Fibroblast of the aortic adventitia (primary cell): ENCODE measurements around the gene SLC35E2B. TPM values are rescaled to one million over a fixed set of nuclear protein-coding genes. Genes with fewer than 3 reads are reported as not detected.

Experiments used
- DNase-seq: peaks from one replicate; pipeline ENCODE4 v3.0.0-alpha.2; 2010; ENCODE audit warnings: low read depth
- H3K4me3 ChIP-seq: 2 replicates; pipeline ENCODE4 v1.5.1; 2011; ENCODE audit warnings: low read depth, mild to moderate bottlenecking, control low read depth, low read length, moderate library complexity
- total RNA-seq: library from RNA; depleted of rRNA; stranded (reverse); fragments of >200 nt; gene quantifications from 2 replicates; pipeline ENCODE4 v1.2.3, GENCODE V29; 2012; ENCODE audit warnings: low replicate concordance
- TF ChIP-seq, protein P1 (sequence below): IDR thresholded peaks from 2 replicates; pipeline ENCODE4 v1.5.1; 2011; ENCODE audit warnings: mild to moderate bottlenecking, low read length, control low read depth, inconsistent platforms; ENCODE audit not compliant: insufficient read depth

SLC35E2B gene
- total RNA-seq, 1 donor, result 54.8 TPM

DNA sequence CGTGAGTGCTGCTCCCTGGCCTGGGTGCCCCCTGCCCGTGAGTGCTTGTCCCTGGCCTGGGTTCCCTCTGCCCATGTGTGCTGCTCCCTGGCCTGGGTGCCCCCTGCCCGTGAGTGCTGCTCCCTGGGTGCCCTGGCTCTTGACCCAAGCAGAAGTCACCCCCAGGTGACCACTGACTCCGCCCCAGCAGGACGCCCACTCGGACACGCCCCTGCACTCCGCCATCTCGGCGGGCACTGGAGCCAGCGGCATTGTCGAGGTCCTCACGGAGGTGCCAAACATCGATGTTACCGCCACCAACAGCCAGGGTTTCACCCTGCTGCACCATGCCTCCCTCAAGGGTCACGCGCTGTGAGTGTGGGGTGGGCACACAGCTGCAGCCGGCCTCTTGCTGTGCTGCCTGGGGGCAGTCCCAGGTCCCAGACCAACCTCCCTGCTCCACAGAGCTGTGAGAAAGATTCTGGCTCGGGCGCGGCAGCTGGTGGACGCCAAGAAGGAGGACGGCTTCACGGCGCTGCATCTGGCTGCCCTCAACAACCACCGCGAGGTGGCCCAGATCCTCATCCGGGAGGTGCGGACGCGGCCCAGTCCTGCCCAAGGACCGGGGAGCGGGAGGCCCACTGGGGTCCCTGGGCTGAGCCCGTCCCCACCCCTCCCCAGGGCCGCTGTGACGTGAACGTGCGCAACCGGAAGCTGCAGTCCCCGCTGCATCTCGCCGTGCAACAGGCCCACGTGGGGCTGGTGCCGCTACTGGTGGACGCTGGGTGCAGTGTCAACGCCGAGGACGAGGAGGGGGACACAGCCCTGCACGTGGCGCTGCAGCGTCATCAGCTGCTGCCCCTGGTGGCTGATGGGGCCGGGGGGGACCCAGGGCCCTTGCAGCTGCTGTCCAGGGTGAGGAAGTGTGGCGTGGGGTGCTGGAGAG, 64.5 kb downstream of the SLC35E2B start:
- DNase-seq, result no peak
- no peak overlapping the region for H3K4me3 ChIP-seq
- TF ChIP-seq, protein P1, sequence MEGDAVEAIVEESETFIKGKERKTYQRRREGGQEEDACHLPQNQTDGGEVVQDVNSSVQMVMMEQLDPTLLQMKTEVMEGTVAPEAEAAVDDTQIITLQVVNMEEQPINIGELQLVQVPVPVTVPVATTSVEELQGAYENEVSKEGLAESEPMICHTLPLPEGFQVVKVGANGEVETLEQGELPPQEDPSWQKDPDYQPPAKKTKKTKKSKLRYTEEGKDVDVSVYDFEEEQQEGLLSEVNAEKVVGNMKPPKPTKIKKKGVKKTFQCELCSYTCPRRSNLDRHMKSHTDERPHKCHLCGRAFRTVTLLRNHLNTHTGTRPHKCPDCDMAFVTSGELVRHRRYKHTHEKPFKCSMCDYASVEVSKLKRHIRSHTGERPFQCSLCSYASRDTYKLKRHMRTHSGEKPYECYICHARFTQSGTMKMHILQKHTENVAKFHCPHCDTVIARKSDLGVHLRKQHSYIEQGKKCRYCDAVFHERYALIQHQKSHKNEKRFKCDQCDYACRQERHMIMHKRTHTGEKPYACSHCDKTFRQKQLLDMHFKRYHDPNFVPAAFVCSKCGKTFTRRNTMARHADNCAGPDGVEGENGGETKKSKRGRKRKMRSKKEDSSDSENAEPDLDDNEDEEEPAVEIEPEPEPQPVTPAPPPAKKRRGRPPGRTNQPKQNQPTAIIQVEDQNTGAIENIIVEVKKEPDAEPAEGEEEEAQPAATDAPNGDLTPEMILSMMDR, result no peak

DNA sequence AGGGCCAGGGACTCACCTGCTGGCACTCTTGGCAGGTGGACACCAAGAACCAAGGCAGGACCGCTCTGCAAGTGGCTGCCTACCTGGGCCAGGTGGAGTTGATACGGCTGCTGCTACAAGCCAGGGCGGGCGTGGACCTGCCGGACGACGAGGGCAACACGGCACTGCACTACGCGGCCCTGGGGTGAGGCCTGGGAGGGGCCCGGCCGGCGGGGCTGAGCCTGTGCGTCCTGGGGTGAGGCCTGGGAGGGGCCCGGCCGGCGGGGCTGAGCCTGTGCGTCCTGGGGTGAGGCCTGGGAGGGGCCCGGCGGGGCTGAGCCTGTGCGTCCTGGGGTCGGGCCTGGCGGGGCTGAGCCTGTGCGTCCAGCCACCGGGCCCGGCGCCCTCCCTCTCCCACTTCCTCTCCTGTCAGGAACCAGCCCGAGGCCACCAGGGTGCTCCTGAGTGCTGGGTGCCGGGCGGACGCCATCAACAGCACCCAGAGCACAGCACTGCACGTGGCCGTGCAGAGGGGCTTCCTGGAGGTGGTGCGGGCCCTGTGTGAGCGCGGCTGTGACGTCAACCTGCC, 65.2 kb downstream of the SLC35E2B start:
- TF ChIP-seq, protein P1, result no peak
- no peak overlapping the region for H3K4me3 ChIP-seq
- DNase-seq, result no peak

DNA sequence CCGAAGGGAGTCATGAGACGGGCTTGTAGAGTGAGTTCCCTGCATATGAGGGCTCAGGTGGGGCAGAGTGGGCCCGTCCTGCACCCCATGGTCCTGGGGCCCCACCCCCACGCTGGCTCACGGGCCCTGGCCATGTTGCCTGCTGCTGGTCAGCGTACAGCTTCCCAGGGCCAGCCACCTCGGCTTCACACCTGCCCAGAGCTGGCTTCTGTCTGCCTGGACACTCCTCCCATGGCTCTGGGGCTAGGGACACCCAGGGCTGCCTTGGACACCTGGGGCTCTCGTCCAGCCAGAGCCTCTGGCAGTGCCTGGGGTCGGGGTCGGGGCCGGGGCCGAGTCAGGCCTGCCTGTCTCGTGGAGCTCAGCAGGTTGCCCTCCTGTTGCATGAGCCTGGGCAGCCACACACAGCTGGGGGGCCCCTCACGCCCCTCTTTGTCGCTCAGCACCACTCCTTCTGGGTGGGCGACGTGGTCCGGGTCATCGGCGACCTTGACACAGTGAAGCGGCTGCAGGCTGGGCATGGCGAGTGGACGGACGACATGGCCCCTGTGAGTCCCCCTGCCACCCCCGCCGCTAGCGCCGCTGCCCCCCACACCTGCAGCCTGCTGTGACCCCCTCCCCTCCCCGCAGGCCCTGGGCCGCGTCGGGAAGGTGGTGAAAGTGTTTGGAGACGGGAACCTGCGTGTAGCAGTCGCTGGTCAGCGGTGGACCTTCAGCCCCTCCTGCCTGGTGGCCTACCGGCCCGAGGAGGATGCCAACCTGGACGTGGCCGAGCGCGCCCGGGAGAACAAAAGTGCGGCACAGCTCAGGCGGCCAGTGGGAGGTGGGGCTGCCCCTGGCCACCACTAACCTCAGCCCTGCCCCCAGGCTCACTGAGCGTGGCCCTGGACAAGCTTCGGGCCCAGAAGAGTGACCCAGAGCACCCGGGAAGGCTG, 66.1 kb downstream of the SLC35E2B start:
- H3K4me3 ChIP-seq, result no peak overlapping the region
- TF ChIP-seq, protein P1, result no peak
- no peak for DNase-seq

DNA sequence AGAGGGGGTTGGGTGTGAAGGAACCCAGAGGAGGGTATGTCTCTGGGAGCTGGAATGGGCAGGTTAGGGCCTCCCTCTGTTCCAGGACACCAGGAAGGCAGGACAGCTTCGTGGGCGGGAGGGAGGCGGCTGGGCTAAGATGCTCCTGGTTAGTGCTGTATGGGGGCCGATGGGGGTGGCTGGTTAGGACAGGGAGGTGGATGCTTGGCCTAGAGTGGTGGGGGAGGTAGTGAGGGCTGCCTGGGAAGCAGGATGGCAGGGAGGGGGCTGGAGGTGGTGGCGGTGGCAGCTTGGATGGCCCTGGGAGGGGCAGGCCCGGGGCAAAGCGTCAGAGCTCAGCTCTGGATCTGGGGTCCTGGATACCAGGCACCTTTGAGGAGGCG, 66.8 kb downstream of the SLC35E2B start:
- no peak overlapping the region for H3K4me3 ChIP-seq
- TF ChIP-seq, protein P1, result no peak
- no peak for DNase-seq

DNA sequence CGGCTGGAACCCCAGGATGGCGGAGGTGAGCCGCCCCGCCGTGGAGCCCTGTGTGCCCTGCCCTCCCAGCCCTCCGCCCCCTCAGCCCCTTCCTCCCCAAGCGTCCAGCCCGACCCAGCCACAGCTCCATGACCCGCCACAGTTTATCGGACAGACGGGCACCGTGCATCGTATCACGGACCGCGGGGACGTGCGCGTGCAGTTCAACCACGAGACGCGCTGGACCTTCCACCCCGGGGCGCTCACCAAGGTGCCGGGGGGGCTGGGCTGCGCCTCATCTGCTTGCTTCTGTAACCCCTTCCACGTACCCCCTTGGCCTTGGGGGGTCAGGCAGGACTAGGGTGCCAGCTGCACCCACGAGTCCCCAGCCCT, 67.2 kb downstream of the SLC35E2B start:
- no peak overlapping the region for H3K4me3 ChIP-seq
- TF ChIP-seq, protein P1, result no peak
- DNase-seq, result no peak
